Psoas muscle (tissue), 8 donors: ENCODE results near the gene PSTK. TPM values are rescaled to one million over a fixed set of nuclear protein-coding genes. Genes with fewer than 3 reads are reported as not detected.

Experiments used
- ATAC-seq, 4 donors: fragments of 200-7000 bp; cut with Tn5 transposase; one replicate each; pipeline ENCODE4 v1.9.1; 2020; ENCODE audit warnings: moderate library complexity in 3 of 4, mild to moderate bottlenecking in 2 of 4
- DNase-seq, 2 donors: peaks; one replicate each; pipeline ENCODE4 v3.0.0-alpha.2; 2020
- H3K27ac ChIP-seq: fragments of 200-600 bp; one replicate; pipeline ENCODE4 v1.8.0; 2022
- H3K27me3 ChIP-seq, 3 donors: fragments of 200-600 bp in 1 of 3; one replicate each; pipeline versions ENCODE4 v1.6.1 to v1.8.0; 2013 to 2022; ENCODE audit warnings: low read length in 2 of 3, mild to moderate bottlenecking in 2 of 3, moderate library complexity in 1 of 3; ENCODE audit not compliant: insufficient read depth in 3 of 3
- H3K36me3 ChIP-seq, 2 donors: fragments of 200-600 bp in 1 of 2; one replicate each; pipeline versions ENCODE4 v1.6.1 to v1.8.0; 2013 to 2022; ENCODE audit warnings: low read depth in 1 of 2, mild to moderate bottlenecking in 1 of 2, moderate library complexity in 1 of 2; ENCODE audit not compliant: insufficient read depth in 1 of 2
- H3K4me1 ChIP-seq: fragments of 200-600 bp; one replicate; pipeline ENCODE4 v1.8.0; 2022
- H3K4me3 ChIP-seq: fragments of 200-600 bp; one replicate; pipeline ENCODE4 v1.8.0; 2022; ENCODE audit warnings: mild to moderate bottlenecking
- H3K9me3 ChIP-seq: fragments of 200-600 bp; one replicate; pipeline ENCODE4 v1.8.0; 2022
- CTCF ChIP-seq: fragments of 200-600 bp; IDR thresholded peaks from one replicate; pipeline ENCODE4 v1.8.0; 2022; ENCODE audit warnings: antibody characterized with exemption
- WGBS, 3 donors: extraction: QIAGEN DNeasy Blood & Tissue Kit; methylation state at CpG; one replicate each; pipeline versions ENCODE4 v1.1.6 to v1.1.7; 2013; 5-methylcytosine and 5-hydroxymethylcytosine counted together
- intact Hi-C, 2 donors: fragments of 100-400 bp; cut with DNase I; formaldehyde crosslinking; loops; one replicate each; pipeline versions ENCODE4 v1.11.0 to v1.14.2; 2022
- polyA plus RNA-seq, 3 donors: library from polyadenylated mRNA; stranded (reverse); fragments of 200-250 nt; gene quantifications; one replicate each; pipeline ENCODE4 v1.2.3, GENCODE V29; 2013
- total RNA-seq, 4 donors: library from RNA; stranded (reverse); fragmentation: NEBNext Ultra II Directional in 2 of 4; extraction: Animal tissue kit (Norgen Biotek cat#: 25700) in 2 of 4; gene quantifications; one replicate each; pipeline versions ENCODE4 v1.2.1 to v1.2.4, GENCODE V29; 2021 to 2023
- donor health status: healthy with polysubstance abuse.
- donor health status: DM: no; HTN: no; CAD: no; lungs with moderate emphysema.
- donor health status: Bipolar disorder and iron deficiency.
- donor health status: healthy.
- donor health status: DM: yes; HTN: yes; CAD: no.
- donor health status: DM: no; HTN: no; CAD: no.
- donor health status: DM: no; HTN: no; CAD: no.
- donor health status: DM: yes; HTN: yes; CAD: no.

The PSTK gene
- total and polyA plus RNA-seq, 7 donors, result 3.3 to 8.3 (median 5.2) TPM

- H3K4me1 ChIP-seq, result no peaks in the 10 kb centered on the region
- no peaks in the 10 kb centered on the region for H3K9me3 ChIP-seq
- no peak for DNase-seq
- no peaks in the 10 kb centered on the region for H3K36me3 ChIP-seq
- TF ChIP-seq CTCF, result no peak
- no peak overlapping the region for H3K4me3 ChIP-seq
- no peak for ATAC-seq
- WGBS, 3 donors, result 73 to 89% (median 75%) methylated on average over 3 of the region's 3 CpGs
- H3K27me3 ChIP-seq, result no peaks in the 10 kb centered on the region
- no peak overlapping the region for H3K27ac ChIP-seq
- intact Hi-C loops, result loop anchor here in 1 of 2 donors (10.0 kb wide), 1 partner anchor 136 kb away; the partner anchor contains the start of gene BUB3
Measured at GRCh38 chr10:123019264-123019663, 39.1 kb downstream of the PSTK start.

DNA sequence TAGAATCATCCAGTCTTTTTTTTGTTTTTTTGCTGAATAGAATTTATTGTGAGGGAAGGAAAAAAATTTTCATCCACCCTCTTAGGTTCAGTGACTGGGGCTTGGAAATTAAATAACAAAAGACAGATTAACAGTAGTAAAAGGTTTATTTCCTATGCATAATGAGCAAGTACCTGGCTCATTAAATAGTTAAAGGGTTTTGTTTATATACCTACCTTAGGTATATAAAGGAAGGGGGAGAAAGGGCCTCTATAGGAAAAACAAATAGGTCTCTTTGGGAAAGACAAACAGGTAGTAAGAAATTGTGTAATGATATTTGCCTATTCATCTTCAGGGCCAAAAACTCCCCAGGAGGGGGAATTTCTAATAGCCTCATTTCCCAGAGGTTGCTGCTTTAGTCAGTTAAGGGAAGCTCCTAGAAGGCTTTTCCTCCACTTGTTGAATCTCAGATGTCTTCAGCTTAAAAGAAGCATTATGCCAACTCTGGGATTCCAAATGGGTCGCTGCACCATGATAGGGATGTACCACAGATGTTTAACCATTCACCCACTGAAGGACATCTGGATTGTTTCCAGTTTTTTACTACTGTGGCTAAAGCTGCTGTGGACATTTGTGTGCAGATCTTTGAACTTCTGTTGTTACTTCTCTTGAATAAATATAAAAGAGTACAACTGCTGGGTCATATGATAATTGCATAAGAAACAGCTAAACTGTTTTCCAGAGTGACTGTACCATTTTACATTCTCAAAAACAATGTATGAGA lies 39.9 kb downstream of the PSTK start:
- DNase-seq (no peak), ATAC-seq (no peak)
- no peaks in the 10 kb centered on the region for H3K27me3 ChIP-seq
- H3K4me3 ChIP-seq, result no peak overlapping the region
- H3K36me3 ChIP-seq, result no peaks in the 10 kb centered on the region
- no peak for TF ChIP-seq CTCF
- no peak overlapping the region for H3K27ac ChIP-seq
- no peaks in the 10 kb centered on the region for H3K9me3 ChIP-seq
- no peaks in the 10 kb centered on the region for H3K4me1 ChIP-seq
- 49 to 62% (median 50%) methylated on average over 1 of the region's 1 CpG for WGBS, 3 donors
- intact Hi-C loops, result loop anchor here in 1 of 2 donors (10.0 kb wide), 1 partner anchor 135 kb away; the partner anchor contains the start of gene BUB3

DNA sequence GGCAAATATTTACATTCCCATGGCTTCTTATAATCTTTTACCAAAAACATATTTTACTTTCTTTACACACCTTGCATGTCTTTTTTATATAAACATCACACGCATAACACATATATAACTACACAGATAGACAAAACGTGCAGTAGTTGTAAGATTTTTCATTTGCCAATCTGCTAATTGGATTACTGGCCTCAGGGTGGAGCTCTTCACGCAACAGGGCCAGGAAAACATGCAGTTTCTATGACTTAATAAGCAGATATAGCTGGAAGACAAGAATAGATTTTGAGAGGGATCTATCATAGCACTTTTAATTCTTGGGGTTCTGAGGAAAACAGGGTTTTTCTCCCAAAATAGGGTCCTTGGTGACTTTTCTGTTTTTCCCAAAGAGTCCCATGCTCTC lies 41.3 kb downstream of the PSTK start:
- no peak for TF ChIP-seq CTCF
- ATAC-seq, result no peak
- 73 to 80% (median 75%) methylated on average over 3 of the region's 3 CpGs for WGBS, 3 donors

DNA sequence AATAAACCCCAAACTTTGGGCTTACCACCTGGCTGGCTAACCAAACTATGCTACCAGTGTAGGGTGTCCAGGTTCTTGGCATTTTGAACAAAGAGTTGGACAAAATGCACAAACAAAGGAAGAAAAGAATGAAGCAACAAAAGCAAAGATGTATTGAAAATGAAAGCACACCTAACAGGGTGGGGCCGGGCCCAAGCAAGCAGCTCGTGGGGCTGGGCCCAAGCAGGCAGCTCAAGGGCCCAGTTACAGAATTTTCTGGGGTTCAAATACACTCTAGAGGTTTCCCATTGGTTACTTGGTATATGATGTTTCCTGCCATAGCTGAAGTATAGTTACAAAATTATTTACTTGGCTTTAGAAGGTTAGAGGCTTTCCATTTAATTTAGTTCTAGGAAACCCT lies 44.3 kb downstream of the PSTK start:
- intact Hi-C loops, result no loop called here
- no peak overlapping the region for H3K27ac ChIP-seq
- no peaks in the 10 kb centered on the region for H3K4me1 ChIP-seq
- H3K36me3 ChIP-seq, result no peaks in the 10 kb centered on the region
- no peaks in the 10 kb centered on the region for H3K9me3 ChIP-seq
- H3K27me3 ChIP-seq, result no peaks in the 10 kb centered on the region
- WGBS, 3 donors, result 84 to 90% (median 84%) methylated on average over 2 of the region's 2 CpGs
- no peak for ATAC-seq
- no peak overlapping the region for H3K4me3 ChIP-seq
- no peak for DNase-seq
- no peak for TF ChIP-seq CTCF

More for the DNA sequence above, 41.3 kb downstream of the PSTK start:
- Histone ChIP-seq H3K27ac (no peak overlapping the region), H3K9me3 (no peaks in the 10 kb centered on the region), H3K4me1 (no peaks in the 10 kb centered on the region), H3K27me3 (no peaks in the 10 kb centered on the region), H3K36me3 (no peaks in the 10 kb centered on the region), H3K4me3 (no peak overlapping the region)
- no peak for DNase-seq
- intact Hi-C loops, result no loop called here
